Measurements from ENCODE around the gene NSDHL. TPM values are rescaled to one million over a fixed set of nuclear protein-coding genes. Genes with fewer than 3 reads are reported as not detected.
A peak's percentile ranks its signal among the peaks of the same experiment; 100 is the strongest.

The NSDHL gene
- total RNA-seq, 2 donors from 2014 or later = 11.7 to 18.0 TPM

- no peak for DNase-seq (ENCODE audit: low spot score in 2 of 2)
- no peaks in the 10 kb centered on the region for H3K36me3 Mint-ChIP-seq
- no peak for ATAC-seq
- H3K9me3 Mint-ChIP-seq = no peaks in the 10 kb centered on the region
- no peak overlapping the region for H3K27ac Mint-ChIP-seq
Measured at GRCh38 chrX:152876931-152877840, 46.3 kb downstream of the NSDHL start.

GRCh38 chrX:152878976-152879755 is 48.3 kb downstream of the NSDHL start:
- ATAC-seq = no peak
- Mint-ChIP-seq H3K36me3 (no peaks in the 10 kb centered on the region), H3K27ac (no peak overlapping the region), H3K9me3 (no peaks in the 10 kb centered on the region)
- no peak for DNase-seq (ENCODE audit: low spot score in 2 of 2)

- Mint-ChIP-seq H3K27ac (no peak overlapping the region), H3K9me3 (no peaks in the 10 kb centered on the region), H3K36me3 (no peaks in the 10 kb centered on the region)
- DNase-seq (ENCODE audit: low spot score in 2 of 2) (no peak), ATAC-seq (no peak)
Measured at GRCh38 chrX:152881289-152881688, 50.4 kb downstream of the NSDHL start.

- Mint-ChIP-seq H3K9me3 (no peaks in the 10 kb centered on the region), H3K27ac (no peak overlapping the region), H3K36me3 (no peaks in the 10 kb centered on the region)
- no peak for ATAC-seq
- DNase-seq (ENCODE audit: low spot score in 2 of 2) = no peak
Measured at GRCh38 chrX:152884171-152884570, 53.3 kb downstream of the NSDHL start.

- H3K9me3 Mint-ChIP-seq = no peaks in the 10 kb centered on the region
- peaks cover 0 to 4% of the 10 kb centered on the region in 2 donors for H3K36me3 Mint-ChIP-seq
- ATAC-seq (no peak), DNase-seq (ENCODE audit: low spot score in 2 of 2) (no peak)
- no peak overlapping the region for H3K27ac Mint-ChIP-seq
Measured at GRCh38 chrX:152886716-152887115, 55.9 kb downstream of the NSDHL start.

GRCh38 chrX:152892499-152892898 is 61.6 kb downstream of the NSDHL start:
- no peaks in the 10 kb centered on the region for H3K9me3 Mint-ChIP-seq
- no peak overlapping the region for H3K27ac Mint-ChIP-seq
- DNase-seq (ENCODE audit: low spot score in 2 of 2) (no peak), ATAC-seq (no peak)
- peaks cover 0 to 4% of the 10 kb centered on the region in 2 donors for H3K36me3 Mint-ChIP-seq

- DNase-seq (ENCODE audit: low spot score in 2 of 2) (no peak), ATAC-seq (no peak)
- H3K27ac Mint-ChIP-seq = no peak overlapping the region
- H3K9me3 Mint-ChIP-seq = no peaks in the 10 kb centered on the region
- H3K36me3 Mint-ChIP-seq = peaks cover 0 to 4% of the 10 kb centered on the region in 2 donors
Measured at GRCh38 chrX:152892999-152893891, 62.4 kb downstream of the NSDHL start.

GRCh38 chrX:152893980-152894610 is 63.2 kb downstream of the NSDHL start:
- Mint-ChIP-seq H3K9me3 (no peaks in the 10 kb centered on the region), H3K27ac (peak overlapping the region in 1 of 2 donors; percentile 22), H3K36me3 (peaks cover 0 to 4% of the 10 kb centered on the region in 2 donors)
- no peak for DNase-seq (ENCODE audit: low spot score in 2 of 2)
- no peak for ATAC-seq

GRCh38 chrX:152895121-152895520 is 64.3 kb downstream of the NSDHL start:
- Mint-ChIP-seq H3K36me3 (no peaks in the 10 kb centered on the region), H3K9me3 (no peaks in the 10 kb centered on the region), H3K27ac (no peak overlapping the region)
- ATAC-seq (no peak), DNase-seq (ENCODE audit: low spot score in 2 of 2) (no peak)

GRCh38 chrX:152895724-152896420 is 65.0 kb downstream of the NSDHL start:
- peak in 1 of 2 donors; percentile 4 for DNase-seq (ENCODE audit: low spot score in 2 of 2)
- ATAC-seq = no peak
- Mint-ChIP-seq H3K36me3 (no peaks in the 10 kb centered on the region), H3K27ac (no peak overlapping the region), H3K9me3 (no peaks in the 10 kb centered on the region)

- Mint-ChIP-seq H3K36me3 (no peaks in the 10 kb centered on the region), H3K9me3 (no peaks in the 10 kb centered on the region), H3K27ac (no peak overlapping the region)
- DNase-seq (ENCODE audit: low spot score in 2 of 2) (no peak), ATAC-seq (no peak)
Measured at GRCh38 chrX:152896450-152896849, 65.6 kb downstream of the NSDHL start.

GRCh38 chrX:152897222-152898131 is 66.6 kb downstream of the NSDHL start, which contains the start of gene ZNF185:
Gene ZNF185 (plus strand): TSS chrX:152898067. CDS start chrX:152914490, 16,423 bp downstream.
- no peak for DNase-seq (ENCODE audit: low spot score in 2 of 2)
- H3K36me3 Mint-ChIP-seq = no peaks in the 10 kb centered on the region

GRCh38 chrX:152898442-152898841 is 67.6 kb downstream of the NSDHL start:
- DNase-seq (ENCODE audit: low spot score in 2 of 2) (no peak), ATAC-seq (no peak)
- Mint-ChIP-seq H3K27ac (no peak overlapping the region), H3K9me3 (no peaks in the 10 kb centered on the region), H3K36me3 (no peaks in the 10 kb centered on the region)

More at GRCh38 chrX:152897222-152898131, 66.6 kb downstream of the NSDHL start, which contains the start of gene ZNF185:
- H3K27ac Mint-ChIP-seq = peak within 1 kb of the TSS in 1 of 2 donors; percentile 74
- ATAC-seq = peak in 1 of 2 donors; percentile 73
- H3K9me3 Mint-ChIP-seq = no peaks in the 10 kb centered on the region

GRCh38 chrX:152899111-152899873 is 68.4 kb downstream of the NSDHL start:
- ATAC-seq (no peak), DNase-seq (ENCODE audit: low spot score in 2 of 2) (no peak)
- Mint-ChIP-seq H3K36me3 (no peaks in the 10 kb centered on the region), H3K9me3 (no peaks in the 10 kb centered on the region), H3K27ac (no peak overlapping the region)

Measured in activated naive CD4-positive, alpha-beta T cell treated with anti-CD3 and anti-CD28 coated beads, Interleukin-2, amount 50 U/mL, for 72 hours (primary cell).